Activated T-helper 9 cell treated with anti-CD3 and anti-CD28 coated beads, Interleukin-2, amount 50 U/mL, for 16 hours (primary cell): ENCODE measurements around the gene OR6K2.

ENCODE experiments used
- DNase-seq: peaks from one replicate; pipeline ENCODE4 v3.0.0-alpha.2; 2020; ENCODE audit warnings: low read depth

OR6K2 gene

GRCh38 chr1:158685085-158685484 lies 15.4 kb downstream of the OR6K2 start:
- DNase-seq = no peak

GRCh38 chr1:158681606-158682005 lies 18.8 kb downstream of the OR6K2 start:
- DNase-seq = no peak

GRCh38 chr1:158679289-158679688 lies 21.2 kb downstream of the OR6K2 start:
- no peak for DNase-seq

- DNase-seq = no peak
These were observed 24.7 kb downstream of the OR6K2 start for GRCh38 chr1:158675563-158676323.

- DNase-seq = no peak
These were observed 26.1 kb downstream of the OR6K2 start for GRCh38 chr1:158674302-158674701.

GRCh38 chr1:158666037-158666436 lies 34.4 kb downstream of the OR6K2 start:
- DNase-seq = no peak

GRCh38 chr1:158654571-158654970 lies 45.9 kb downstream of the OR6K2 start:
- no peak for DNase-seq

GRCh38 chr1:158654086-158654485 lies 46.4 kb downstream of the OR6K2 start:
- DNase-seq = no peak

- DNase-seq = no peak
These were observed 47.6 kb downstream of the OR6K2 start for GRCh38 chr1:158652721-158653334.
